WTC11 (cell line): Measurements from ENCODE around the gene CGN. TPM values are rescaled to one million over a fixed set of nuclear protein-coding genes. Genes with fewer than 3 reads are reported as not detected.

Source experiments
- ATAC-seq: fragments of 200-7000 bp; cut with Tn5 transposase; 2 replicates; pipeline ENCODE4 v1.10.0; 2021; ENCODE audit warnings: mild to moderate bottlenecking, moderate library complexity
- CTCF ChIA-PET: fragments of 300-600 bp; sonication (Branson Sonifier 250); formaldehyde crosslinking; loops from one replicate; lab custom pipeline; 2021; ENCODE audit warnings: antibody characterized with exemption; lab: Charles Lee
- POLR2A ChIA-PET: fragments of 350-600 bp; sonication (Branson Sonifier 250); formaldehyde crosslinking; loops from one replicate; lab custom pipeline; 2021; ENCODE audit warnings: antibody characterized with exemption; lab: Charles Lee
- DNase-seq: peaks from one replicate; pipeline ENCODE4 v3.0.0; 2021; ENCODE audit warnings: low spot score
- H3K27ac Mint-ChIP-seq: 2 replicates; pipeline ENCODE4 v1.8.0; 2021; ENCODE audit warnings: mixed read lengths
- H3K27me3 Mint-ChIP-seq: 2 replicates; pipeline ENCODE4 v1.8.0; 2021; ENCODE audit warnings: low read depth, mild to moderate bottlenecking, moderate library complexity, mixed read lengths
- H3K36me3 Mint-ChIP-seq: 2 replicates; pipeline ENCODE4 v1.8.0; 2021; ENCODE audit warnings: mixed read lengths
- H3K4me1 Mint-ChIP-seq: 2 replicates; pipeline ENCODE4 v1.8.0; 2022; ENCODE audit warnings: mixed read lengths
- H3K4me3 Mint-ChIP-seq: 2 replicates; pipeline ENCODE4 v1.8.0; 2021; ENCODE audit warnings: mild to moderate bottlenecking, moderate library complexity, mixed read lengths
- H3K9me3 Mint-ChIP-seq: 2 replicates; pipeline ENCODE4 v1.8.0; 2021; ENCODE audit warnings: mixed read lengths
- ARID4B ChIP-seq: sonication (generic); formaldehyde crosslinking; IDR thresholded peaks from 2 replicates; pipeline ENCODE4 v1.8.0; 2023; ENCODE audit warnings: missing genetic modification reagents, mild to moderate bottlenecking, borderline replicate concordance
- ATF2 ChIP-seq: sonication (generic); formaldehyde crosslinking; IDR thresholded peaks from 2 replicates; pipeline ENCODE4 v1.8.1; 2022; ENCODE audit warnings: low read depth, missing genetic modification reagents, borderline replicate concordance
- ETV6 ChIP-seq: sonication (generic); formaldehyde crosslinking; IDR thresholded peaks from 2 replicates; pipeline ENCODE4 v1.8.1; 2022; ENCODE audit warnings: mild to moderate bottlenecking, missing genetic modification reagents
- FOXJ3 ChIP-seq: sonication (generic); formaldehyde crosslinking; IDR thresholded peaks from 2 replicates; pipeline ENCODE4 v1.9.0; 2021; ENCODE audit warnings: missing genetic modification reagents, mild to moderate bottlenecking, borderline replicate concordance
- FOXK1 ChIP-seq: sonication (generic); formaldehyde crosslinking; IDR thresholded peaks from 2 replicates; pipeline ENCODE4 v1.8.0; 2022; ENCODE audit warnings: mild to moderate bottlenecking, moderate library complexity, missing genetic modification reagents
- GABPB1 ChIP-seq: sonication (generic); formaldehyde crosslinking; IDR thresholded peaks from 2 replicates; pipeline ENCODE4 v1.8.1; 2023; ENCODE audit warnings: mild to moderate bottlenecking, missing genetic modification reagents
- GRHL2 ChIP-seq: fragments of 250-450 bp; sonication (Bioruptor Pico); IDR thresholded peaks from 2 replicates; pipeline ENCODE4 v1.8.0; 2022; ENCODE audit warnings: mild to moderate bottlenecking, moderate library complexity; ENCODE audit not compliant: insufficient replicate concordance, severe bottlenecking
- JAZF1 ChIP-seq: fragments of 250-450 bp; sonication (Bioruptor Pico); IDR thresholded peaks from 2 replicates; pipeline ENCODE4 v1.9.0; 2021; ENCODE audit warnings: moderate library complexity, mild to moderate bottlenecking, inconsistent platforms
- MAX ChIP-seq: sonication (generic); formaldehyde crosslinking; IDR thresholded peaks from 2 replicates; pipeline ENCODE4 v1.8.0; 2022; ENCODE audit warnings: mild to moderate bottlenecking, missing genetic modification reagents
- MYBL2 ChIP-seq: sonication (generic); formaldehyde crosslinking; IDR thresholded peaks from 2 replicates; pipeline ENCODE4 v1.8.1; 2023; ENCODE audit warnings: mild to moderate bottlenecking, moderate library complexity, missing genetic modification reagents
- OVOL2 ChIP-seq: fragments of 250-450 bp; sonication (Bioruptor Pico); IDR thresholded peaks from 2 replicates; pipeline ENCODE4 v1.9.0; 2021; ENCODE audit warnings: mild to moderate bottlenecking, borderline replicate concordance
- ZMAT4 ChIP-seq: fragments of 250-450 bp; sonication (Bioruptor Pico); IDR thresholded peaks from 2 replicates; pipeline ENCODE4 v1.9.0; 2021; ENCODE audit warnings: mild to moderate bottlenecking
- ZNF396 ChIP-seq: fragments of 250-450 bp; sonication (Bioruptor Pico); IDR thresholded peaks from 2 replicates; pipeline ENCODE4 v1.8.0; 2021; ENCODE audit warnings: mild to moderate bottlenecking, moderate library complexity, borderline replicate concordance
- ZNF423 ChIP-seq: fragments of 250-450 bp; sonication (Bioruptor Pico); IDR thresholded peaks from 2 replicates; pipeline ENCODE4 v2.1.2; 2022; ENCODE audit warnings: mild to moderate bottlenecking, moderate library complexity
- ZNF532 ChIP-seq: fragments of 250-450 bp; sonication (Bioruptor Pico); IDR thresholded peaks from 2 replicates; pipeline ENCODE4 v1.9.0; 2021; ENCODE audit warnings: mild to moderate bottlenecking, borderline replicate concordance
- total RNA-seq: library from RNA; stranded (reverse); gene quantifications from 3 replicates; pipeline ENCODE4 v1.2.3, GENCODE V29; 2021
- TF ChIP-seq, protein P1 (sequence below): sonication (generic); formaldehyde crosslinking; IDR thresholded peaks from 2 replicates; pipeline ENCODE4 v1.8.1; 2022; ENCODE audit warnings: mild to moderate bottlenecking, moderate library complexity, missing genetic modification reagents
- TF ChIP-seq, protein P2 (sequence below): sonication (generic); formaldehyde crosslinking; IDR thresholded peaks from 2 replicates; pipeline ENCODE4 v1.8.0; 2022; ENCODE audit warnings: mild to moderate bottlenecking, missing genetic modification reagents
- TF ChIP-seq, protein P3 (sequence below): sonication (generic); formaldehyde crosslinking; conservative IDR thresholded peaks from 2 replicates; pipeline ENCODE4 v1.8.1; 2023; ENCODE audit warnings: mild to moderate bottlenecking, low read depth, missing genetic modification reagents, moderate library complexity
- TF ChIP-seq, protein P4 (sequence below): sonication (generic); formaldehyde crosslinking; IDR thresholded peaks from 2 replicates; pipeline ENCODE4 v1.8.1; 2022; ENCODE audit warnings: missing genetic modification reagents, borderline replicate concordance

Gene CGN
- total RNA-seq, 1 experiment from 2014 or later: 68.7 TPM

GRCh38 chr1:151581921-151582320, 70.7 kb downstream of the CGN start (continued):
- TF ChIP-seq ATF2 (CRISPR knock-in tag) (no peak), FOXK1 (CRISPR knock-in tag) (no peak), ZNF532 (CRISPR knock-in tag) (no peak), ZNF396 (CRISPR knock-in tag) (no peak), GABPB1 (CRISPR knock-in tag) (no peak), MYBL2 (no peak), ZMAT4 (CRISPR knock-in tag) (no peak)
- TF ChIP-seq, protein P1, sequence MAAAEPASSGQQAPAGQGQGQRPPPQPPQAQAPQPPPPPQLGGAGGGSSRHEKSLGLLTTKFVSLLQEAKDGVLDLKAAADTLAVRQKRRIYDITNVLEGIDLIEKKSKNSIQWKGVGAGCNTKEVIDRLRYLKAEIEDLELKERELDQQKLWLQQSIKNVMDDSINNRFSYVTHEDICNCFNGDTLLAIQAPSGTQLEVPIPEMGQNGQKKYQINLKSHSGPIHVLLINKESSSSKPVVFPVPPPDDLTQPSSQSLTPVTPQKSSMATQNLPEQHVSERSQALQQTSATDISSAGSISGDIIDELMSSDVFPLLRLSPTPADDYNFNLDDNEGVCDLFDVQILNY: no peak
- TF ChIP-seq, all 79 proteins: peak for 0

DNA sequence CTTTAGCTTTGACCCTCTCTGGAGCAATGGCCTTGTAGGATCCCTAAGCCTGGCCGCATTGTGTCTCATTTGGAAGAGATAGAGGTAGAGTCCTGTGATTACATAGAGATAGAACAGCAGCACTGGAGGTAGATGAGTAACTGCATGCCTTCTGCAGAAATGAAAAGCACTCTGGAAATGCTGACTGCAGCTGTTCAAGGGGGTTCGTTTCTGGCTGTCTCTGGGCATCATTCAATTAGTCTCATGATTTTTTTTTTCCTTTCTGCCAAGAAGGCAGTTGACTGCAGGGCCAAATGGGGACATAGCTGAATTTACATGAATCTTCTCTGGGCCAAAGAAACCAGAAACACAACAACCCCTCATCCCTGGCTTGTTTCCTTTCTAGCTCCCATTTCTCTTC, 72.6 kb downstream of the CGN start:
- peaks cover 16% of the 10 kb centered on the region for H3K36me3 Mint-ChIP-seq
- H3K4me3 Mint-ChIP-seq: no peak overlapping the region
- no peaks in the 10 kb centered on the region for H3K27me3 Mint-ChIP-seq
- H3K27ac Mint-ChIP-seq: no peak overlapping the region
- peaks cover 4% of the 10 kb centered on the region for H3K4me1 Mint-ChIP-seq
- ATAC-seq: no peak
- H3K9me3 Mint-ChIP-seq: no peaks in the 10 kb centered on the region
- DNase-seq: no peak
- POLR2A ChIA-PET: no interaction called here
- CTCF ChIA-PET: interaction anchor here (2.1 kb wide), 1 partner anchor 10 kb away, joined by 11 read pairs; no protein-coding TSS in a partner anchor
- TF ChIP-seq FOXJ3 (no peak), ARID4B (CRISPR knock-in tag) (no peak), JAZF1 (CRISPR knock-in tag) (no peak), OVOL2 (CRISPR knock-in tag) (no peak), ZNF423 (CRISPR knock-in tag) (no peak), MAX (no peak), ETV6 (CRISPR knock-in tag) (no peak), GRHL2 (no peak)
- TF ChIP-seq, protein P2, sequence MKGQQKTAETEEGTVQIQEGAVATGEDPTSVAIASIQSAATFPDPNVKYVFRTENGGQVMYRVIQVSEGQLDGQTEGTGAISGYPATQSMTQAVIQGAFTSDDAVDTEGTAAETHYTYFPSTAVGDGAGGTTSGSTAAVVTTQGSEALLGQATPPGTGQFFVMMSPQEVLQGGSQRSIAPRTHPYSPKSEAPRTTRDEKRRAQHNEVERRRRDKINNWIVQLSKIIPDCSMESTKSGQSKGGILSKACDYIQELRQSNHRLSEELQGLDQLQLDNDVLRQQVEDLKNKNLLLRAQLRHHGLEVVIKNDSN (CRISPR knock-in tag): no peak
- TF ChIP-seq, protein P3, sequence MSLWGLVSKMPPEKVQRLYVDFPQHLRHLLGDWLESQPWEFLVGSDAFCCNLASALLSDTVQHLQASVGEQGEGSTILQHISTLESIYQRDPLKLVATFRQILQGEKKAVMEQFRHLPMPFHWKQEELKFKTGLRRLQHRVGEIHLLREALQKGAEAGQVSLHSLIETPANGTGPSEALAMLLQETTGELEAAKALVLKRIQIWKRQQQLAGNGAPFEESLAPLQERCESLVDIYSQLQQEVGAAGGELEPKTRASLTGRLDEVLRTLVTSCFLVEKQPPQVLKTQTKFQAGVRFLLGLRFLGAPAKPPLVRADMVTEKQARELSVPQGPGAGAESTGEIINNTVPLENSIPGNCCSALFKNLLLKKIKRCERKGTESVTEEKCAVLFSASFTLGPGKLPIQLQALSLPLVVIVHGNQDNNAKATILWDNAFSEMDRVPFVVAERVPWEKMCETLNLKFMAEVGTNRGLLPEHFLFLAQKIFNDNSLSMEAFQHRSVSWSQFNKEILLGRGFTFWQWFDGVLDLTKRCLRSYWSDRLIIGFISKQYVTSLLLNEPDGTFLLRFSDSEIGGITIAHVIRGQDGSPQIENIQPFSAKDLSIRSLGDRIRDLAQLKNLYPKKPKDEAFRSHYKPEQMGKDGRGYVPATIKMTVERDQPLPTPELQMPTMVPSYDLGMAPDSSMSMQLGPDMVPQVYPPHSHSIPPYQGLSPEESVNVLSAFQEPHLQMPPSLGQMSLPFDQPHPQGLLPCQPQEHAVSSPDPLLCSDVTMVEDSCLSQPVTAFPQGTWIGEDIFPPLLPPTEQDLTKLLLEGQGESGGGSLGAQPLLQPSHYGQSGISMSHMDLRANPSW: no peak
- TF ChIP-seq, protein P4, sequence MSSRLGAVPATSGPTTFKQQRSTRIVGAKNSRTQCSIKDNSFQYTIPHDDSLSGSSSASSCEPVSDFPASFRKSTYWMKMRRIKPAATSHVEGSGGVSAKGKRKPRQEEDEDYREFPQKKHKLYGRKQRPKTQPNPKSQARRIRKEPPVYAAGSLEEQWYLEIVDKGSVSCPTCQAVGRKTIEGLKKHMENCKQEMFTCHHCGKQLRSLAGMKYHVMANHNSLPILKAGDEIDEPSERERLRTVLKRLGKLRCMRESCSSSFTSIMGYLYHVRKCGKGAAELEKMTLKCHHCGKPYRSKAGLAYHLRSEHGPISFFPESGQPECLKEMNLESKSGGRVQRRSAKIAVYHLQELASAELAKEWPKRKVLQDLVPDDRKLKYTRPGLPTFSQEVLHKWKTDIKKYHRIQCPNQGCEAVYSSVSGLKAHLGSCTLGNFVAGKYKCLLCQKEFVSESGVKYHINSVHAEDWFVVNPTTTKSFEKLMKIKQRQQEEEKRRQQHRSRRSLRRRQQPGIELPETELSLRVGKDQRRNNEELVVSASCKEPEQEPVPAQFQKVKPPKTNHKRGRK (CRISPR knock-in tag): no peak
